Smooth muscle cell of the brain vasculature (primary cell): ENCODE measurements around the gene AMHR2.
"Not testable (repeated sequence)": the region's sequence is repeated elsewhere in the genome, so short reads cannot be mapped to it uniquely, and the experiment has no call there.

ENCODE experiments used
- DNase-seq: peaks from one replicate; pipeline ENCODE4 v3.0.0-alpha.2; 2012; ENCODE audit warnings: low read depth, low spot score

Gene AMHR2

DNA sequence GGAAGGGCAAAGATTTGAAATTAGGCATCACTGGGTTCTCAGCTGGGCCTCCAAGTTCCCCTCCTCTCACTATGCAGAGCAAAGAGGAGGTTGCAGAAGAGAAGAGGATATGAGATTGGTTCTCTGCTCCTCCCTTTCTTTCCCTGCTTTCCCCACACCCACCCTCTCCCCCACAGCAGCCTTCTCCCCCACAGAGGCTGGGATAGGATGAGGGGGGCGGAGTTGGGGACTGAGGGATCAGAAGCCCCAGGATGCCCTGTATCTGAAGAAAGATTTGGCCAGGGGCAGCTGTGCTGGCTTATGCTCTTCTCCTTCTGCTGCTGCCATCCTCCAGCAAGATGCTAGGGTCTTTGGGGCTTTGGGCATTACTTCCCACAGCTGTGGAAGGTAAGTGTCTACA is at the start of gene AMHR2:
TSS of gene AMHR2 (plus strand) at position 259 of the 400 bp plus-strand sequence. CDS start at position 339, 80 bp downstream.
- no peak for DNase-seq

DNA sequence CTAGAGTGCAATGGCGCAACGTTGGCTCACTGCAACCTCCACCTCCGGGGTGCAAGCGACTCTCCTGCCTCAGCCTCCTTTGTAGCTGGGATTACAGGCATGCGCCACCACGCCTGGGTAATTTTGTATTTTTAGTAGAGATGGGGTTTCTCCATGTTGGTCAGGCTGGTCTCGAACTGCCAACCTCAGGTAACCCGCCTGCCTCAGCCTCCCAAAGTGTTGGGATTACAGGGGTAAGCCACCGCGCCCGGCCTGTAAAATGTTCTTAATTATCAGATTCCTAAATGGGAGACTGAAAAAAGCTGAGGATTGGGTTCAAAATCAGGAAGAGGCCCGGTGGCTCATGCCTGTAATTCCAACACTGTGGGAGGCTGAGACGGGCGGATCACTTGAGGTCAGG is 49.4 kb upstream of the AMHR2 start:
- not testable (repeated sequence) for DNase-seq

- no peak for DNase-seq
These were observed 46.9 kb upstream of the AMHR2 start for GRCh38 chr12:53376747-53377146.

- no peak for DNase-seq
These were observed 45.4 kb upstream of the AMHR2 start for GRCh38 chr12:53378222-53378621.

DNA sequence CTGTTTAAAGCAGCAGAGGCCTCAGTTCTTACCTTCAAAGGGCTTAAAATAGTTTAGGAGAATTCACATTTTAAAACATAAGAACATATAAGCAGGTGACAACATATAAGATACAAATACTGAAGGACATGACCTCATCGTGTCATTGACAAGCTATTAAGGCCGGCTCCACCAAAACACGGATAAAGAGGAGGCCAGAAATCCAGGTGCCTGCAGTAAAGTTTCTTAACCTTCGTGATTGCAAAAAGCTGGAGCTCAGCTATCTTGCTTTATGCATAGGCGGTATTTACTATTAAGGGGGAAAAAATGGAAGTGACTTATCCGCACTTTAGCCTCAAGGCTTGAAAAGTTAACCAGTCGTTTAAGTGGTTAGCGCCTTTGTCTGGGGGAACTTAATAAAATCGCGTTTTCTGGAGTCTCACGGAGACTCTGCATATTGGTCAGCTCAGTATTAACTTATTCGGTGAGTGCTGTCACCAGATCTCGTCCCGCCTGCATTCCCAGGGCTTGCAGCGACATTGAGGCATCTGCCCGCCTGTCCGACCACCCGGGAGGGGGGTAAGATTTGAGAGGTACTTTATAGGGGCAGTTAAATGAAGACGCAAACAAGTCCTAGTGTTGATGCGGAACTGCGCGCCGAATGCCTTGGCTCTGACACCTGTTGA is 44.8 kb upstream of the AMHR2 start:
- no peak for DNase-seq

- DNase-seq: peak; percentile 100
These were observed 44.1 kb upstream of the AMHR2 start for GRCh38 chr12:53379389-53380103.

GRCh38 chr12:53380104-53380793 is 43.4 kb upstream of the AMHR2 start, which contains the start of gene SP1:
SP1 (plus strand) TSS chr12:53380176; CDS start chr12:53380292, 116 bp downstream.
- peak; percentile 79 for DNase-seq

GRCh38 chr12:53380794-53381730 is 42.6 kb upstream of the AMHR2 start:
- DNase-seq: no peak

DNA sequence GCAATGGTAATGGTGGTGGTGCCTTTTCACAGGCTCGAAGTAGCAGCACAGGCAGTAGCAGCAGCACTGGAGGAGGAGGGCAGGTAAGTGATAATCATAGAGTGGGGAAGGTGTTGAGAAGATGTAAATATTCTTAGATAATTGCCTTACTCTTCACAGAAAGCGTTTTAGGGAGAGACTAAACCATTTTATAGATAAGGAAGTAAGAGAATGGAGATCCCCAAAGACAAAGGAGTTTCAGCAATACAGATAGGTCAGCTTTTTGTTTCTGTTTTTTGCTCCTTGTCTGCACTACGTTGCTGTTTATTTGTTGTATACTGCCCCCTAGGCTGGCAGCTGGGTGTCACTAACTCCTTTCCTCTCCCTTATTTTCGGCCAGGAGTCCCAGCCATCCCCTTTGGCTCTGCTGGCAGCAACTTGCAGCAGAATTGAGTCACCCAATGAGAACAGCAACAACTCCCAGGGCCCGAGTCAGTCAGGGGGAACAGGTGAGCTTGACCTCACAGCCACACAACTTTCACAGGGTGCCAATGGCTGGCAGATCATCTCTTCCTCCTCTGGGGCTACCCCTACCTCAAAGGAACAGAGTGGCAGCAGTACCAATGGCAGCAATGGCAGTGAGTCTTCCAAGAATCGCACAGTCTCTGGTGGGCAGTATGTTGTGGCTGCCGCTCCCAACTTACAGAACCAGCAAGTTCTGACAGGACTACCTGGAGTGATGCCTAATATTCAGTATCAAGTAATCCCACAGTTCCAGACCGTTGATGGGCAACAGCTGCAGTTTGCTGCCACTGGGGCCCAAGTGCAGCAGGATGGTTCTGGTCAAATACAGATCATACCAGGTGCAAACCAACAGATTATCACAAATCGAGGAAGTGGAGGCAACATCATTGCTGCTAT is 41.7 kb upstream of the AMHR2 start:
- no peak for DNase-seq

GRCh38 chr12:53383258-53383657 is 40.4 kb upstream of the AMHR2 start:
- no peak for DNase-seq

DNA sequence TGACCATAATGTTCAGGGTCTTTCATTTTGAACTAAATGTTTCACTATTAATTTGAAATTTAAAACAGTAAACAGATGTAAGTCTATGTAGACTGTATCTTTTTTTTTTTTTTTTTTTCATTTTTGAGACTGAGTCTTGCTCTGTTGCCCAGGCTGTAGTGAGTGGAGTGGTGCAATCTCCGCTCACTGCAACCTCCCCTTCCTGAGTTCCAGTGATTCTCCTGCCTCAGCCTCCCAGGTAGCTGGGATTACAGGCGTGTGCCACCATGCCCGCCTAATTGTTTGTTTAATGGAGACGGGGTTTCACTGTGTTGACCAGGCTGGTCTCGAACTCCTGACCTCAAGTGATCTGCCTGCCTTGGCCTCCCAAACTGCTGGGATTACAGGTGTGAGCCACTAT is 37.3 kb upstream of the AMHR2 start:
- not testable (repeated sequence) for DNase-seq

- DNase-seq: no peak
These were observed 34.7 kb upstream of the AMHR2 start for GRCh38 chr12:53388932-53389331.

DNA sequence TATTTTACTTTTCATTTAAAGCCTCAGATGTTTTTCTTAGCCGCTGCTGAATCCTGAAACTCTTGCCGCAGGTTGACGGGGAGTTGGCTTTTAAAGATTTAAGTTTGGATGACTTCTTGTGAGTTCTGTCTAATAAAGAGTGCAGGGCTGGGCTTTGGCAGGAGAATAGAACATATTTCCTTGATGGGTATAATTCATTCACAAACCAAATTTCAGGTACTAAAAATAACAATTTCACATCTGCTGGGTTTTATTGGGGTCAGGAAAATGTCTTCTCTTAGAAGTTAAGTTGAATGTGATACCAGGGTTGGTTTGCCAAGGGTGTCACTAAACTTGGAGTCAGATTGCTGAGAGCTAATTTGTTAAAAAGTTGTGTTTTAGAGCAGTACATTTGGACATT is 34.0 kb upstream of the AMHR2 start:
- no peak for DNase-seq

GRCh38 chr12:53391724-53392123 is 31.9 kb upstream of the AMHR2 start:
- no peak for DNase-seq

DNA sequence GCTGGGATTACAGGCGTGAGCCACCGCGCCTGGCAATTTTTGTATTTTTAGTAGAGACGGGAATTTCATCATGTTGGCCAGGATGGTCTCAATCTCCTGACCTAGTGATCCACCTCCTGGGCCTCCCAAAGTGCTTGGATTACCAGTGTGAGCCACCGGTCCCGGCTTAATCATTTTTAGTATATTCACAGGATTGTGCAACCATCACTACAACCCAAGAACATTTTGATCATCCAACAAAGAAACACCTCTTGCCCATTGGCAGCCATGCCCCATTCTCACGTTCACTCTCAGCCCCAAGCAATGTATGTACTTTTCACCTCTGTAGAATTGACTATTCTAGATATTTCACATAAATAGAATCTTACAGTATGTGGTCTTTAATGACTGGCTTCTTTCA is 23.8 kb upstream of the AMHR2 start:
- no peak for DNase-seq

GRCh38 chr12:53402351-53402750 is 21.3 kb upstream of the AMHR2 start:
- DNase-seq: not testable (repeated sequence)

DNA sequence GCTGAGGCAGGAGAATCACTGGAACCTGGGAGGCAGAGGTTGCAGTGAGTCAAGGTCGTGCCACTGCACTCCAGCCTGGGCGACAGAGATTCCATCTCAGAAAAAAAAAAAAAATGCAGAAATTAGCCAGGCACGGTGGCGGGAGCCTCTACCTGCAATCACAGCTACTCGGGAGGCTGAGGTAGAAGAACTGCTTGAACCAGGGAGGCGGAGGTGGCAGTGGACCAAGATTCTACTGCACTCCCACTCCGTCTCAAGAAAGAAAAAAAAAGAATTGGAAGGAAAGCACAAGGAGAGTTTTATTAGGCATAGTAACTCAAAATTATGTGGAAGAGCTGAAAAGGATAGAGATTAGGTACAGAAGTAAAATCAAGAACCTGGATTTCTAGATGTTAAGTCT is 20.8 kb upstream of the AMHR2 start:
- DNase-seq: no peak

GRCh38 chr12:53410951-53411350 is 12.7 kb upstream of the AMHR2 start:
- no peak for DNase-seq

GRCh38 chr12:53413485-53414204 is 10.0 kb upstream of the AMHR2 start:
- no peak for DNase-seq
